Neutrophil (primary cell): Measurements from ENCODE around the gene ADRB2.
"Not testable (repeated sequence)": the region's sequence is repeated elsewhere in the genome, so short reads cannot be mapped to it uniquely, and the experiment has no call there.

Experiments used
- H3K27ac ChIP-seq: fragments of 200-600 bp; sonication (generic); 2 replicates; pipeline ENCODE4 v1.5.1; 2016; ENCODE audit warnings: mild to moderate bottlenecking, moderate library complexity
- H3K27me3 ChIP-seq: fragments of 200-600 bp; sonication (generic); 2 replicates; pipeline ENCODE4 v1.6.0; 2016; ENCODE audit warnings: mild to moderate bottlenecking
- H3K36me3 ChIP-seq: fragments of 200-600 bp; sonication (generic); 2 replicates; pipeline ENCODE4 v1.5.1; 2017
- H3K4me1 ChIP-seq, 2 experiments: fragments of 200-600 bp in 1 of 2; sonication (generic) in 1 of 2; 1 replicate in 1 of 2; 2 replicates in 1 of 2; pipeline versions ENCODE4 v1.5.1 to v1.6.1; 2013 to 2016; ENCODE audit warnings: low read depth in 1 of 2, low read length in 1 of 2, mild to moderate bottlenecking in 1 of 2, moderate library complexity in 1 of 2; ENCODE audit not compliant: control insufficient read depth in 1 of 2, insufficient read depth in 1 of 2
- H3K4me3 ChIP-seq, 2 experiments: fragments of 200-600 bp in 1 of 2; sonication (generic) in 1 of 2; 1 replicate in 1 of 2; 2 replicates in 1 of 2; pipeline ENCODE4 v1.5.1; 2013 to 2016; ENCODE audit warnings: low read depth in 1 of 2, low read length in 1 of 2, mild to moderate bottlenecking in 1 of 2, moderate library complexity in 1 of 2
- H3K9me3 ChIP-seq: fragments of 200-600 bp; sonication (generic); 2 replicates; pipeline ENCODE4 v1.5.1; 2016
- CTCF ChIP-seq: fragments of 200-600 bp; sonication (generic); IDR thresholded peaks from 2 replicates; pipeline ENCODE4 v1.5.1; 2016; ENCODE audit warnings: antibody characterized with exemption

The ADRB2 gene

DNA sequence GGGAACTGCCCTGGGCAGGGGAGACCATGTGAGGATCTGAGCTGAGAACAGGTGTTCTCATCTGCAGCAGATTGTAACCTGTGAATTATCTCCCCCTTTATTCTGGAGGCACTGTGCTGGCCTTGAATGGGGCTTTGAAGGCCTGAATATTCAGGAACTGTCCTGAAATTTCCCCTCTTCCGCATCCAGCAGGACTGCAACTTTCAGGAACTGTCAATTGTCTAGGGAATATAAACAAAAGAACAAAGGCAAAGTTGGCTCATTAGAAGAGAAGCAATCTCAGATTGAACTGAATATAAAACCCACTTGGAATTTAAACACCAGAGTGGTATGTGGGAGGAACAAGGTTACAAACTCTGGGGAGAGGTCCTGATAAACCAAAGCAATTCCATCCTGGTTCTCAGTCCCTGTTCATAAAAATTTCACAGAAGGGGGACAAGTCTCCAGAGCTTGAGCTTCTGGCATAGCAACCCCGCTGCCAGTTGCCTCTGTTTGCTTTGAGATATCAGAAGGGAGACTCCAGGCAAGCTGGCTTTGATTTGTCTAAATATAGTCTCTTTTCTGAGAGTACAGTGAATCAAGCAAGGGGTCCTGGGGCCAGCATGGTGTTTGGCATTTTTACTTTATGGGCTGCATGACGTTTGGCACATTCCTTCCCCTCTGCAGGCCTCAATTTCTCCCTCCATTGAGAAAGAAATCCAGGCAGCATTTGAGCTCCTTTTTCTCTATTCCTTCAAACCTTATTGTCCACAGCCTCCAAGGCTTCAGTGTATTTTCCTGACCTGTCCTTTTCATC lies 47.5 kb downstream of the ADRB2 start:
- H3K27me3 ChIP-seq = no peaks in the 10 kb centered on the region
- no peak for TF ChIP-seq CTCF
- no peak overlapping the region for H3K4me3 ChIP-seq
- H3K36me3 ChIP-seq = no peaks in the 10 kb centered on the region
- H3K9me3 ChIP-seq = no peaks in the 10 kb centered on the region
- H3K27ac ChIP-seq = no peak overlapping the region
- H3K4me1 ChIP-seq = no peaks in the 10 kb centered on the region

GRCh38 chr5:148875205-148875875 lies 48.9 kb downstream of the ADRB2 start:
- no peaks in the 10 kb centered on the region for H3K27me3 ChIP-seq
- H3K4me1 ChIP-seq = no peaks in the 10 kb centered on the region
- H3K27ac ChIP-seq = no peak overlapping the region
- no peak for TF ChIP-seq CTCF
- H3K36me3 ChIP-seq = no peaks in the 10 kb centered on the region
- no peak overlapping the region for H3K4me3 ChIP-seq
- H3K9me3 ChIP-seq = no peaks in the 10 kb centered on the region

DNA sequence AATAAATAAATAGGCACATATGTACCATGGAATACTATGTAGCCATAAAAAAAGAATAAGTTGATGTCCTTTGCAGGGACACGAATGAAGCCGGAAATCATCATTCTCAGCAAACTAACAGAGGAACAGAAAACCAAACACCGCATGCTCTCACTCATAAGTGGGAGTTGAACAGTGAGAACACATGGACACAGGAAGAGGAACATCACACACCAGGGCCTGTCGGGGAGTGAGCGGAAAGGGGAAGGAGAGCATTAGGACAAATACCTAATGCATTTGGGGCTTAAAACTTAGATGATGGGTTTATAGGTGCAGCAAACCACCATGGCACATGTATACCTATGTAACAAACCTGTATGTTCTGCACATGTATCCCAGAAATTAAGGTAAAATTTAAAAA lies 51.0 kb downstream of the ADRB2 start:
- H3K4me3 ChIP-seq, H3K9me3 ChIP-seq, H3K36me3 ChIP-seq, H3K27ac ChIP-seq, H3K27me3 ChIP-seq, H3K4me1 ChIP-seq: not testable (repeated sequence)
